Calu3 (cell line): ENCODE data around the gene SNX30. TPM values are rescaled to one million over a fixed set of nuclear protein-coding genes. Genes with fewer than 3 reads are reported as not detected.

Experiments used
- Bru-seq: library from RNA; stranded (reverse); fragments of 400-500 nt; gene quantifications from one replicate; lab custom pipeline; 2021; lab: Mats Ljungman, UMichigan
- BruChase-seq, 2 experiments: library from RNA; stranded (reverse); fragments of 400-500 nt; gene quantifications; one replicate each; lab custom pipeline; 2021; lab: Mats Ljungman, UMichigan
- BruUV-seq: library from RNA; stranded (reverse); fragments of 400-500 nt; replicated peaks from 2 replicates; lab custom pipeline; 2021; lab: Mats Ljungman, UMichigan
- CTCF ChIA-PET: fragments of 300-600 bp; sonication (Branson Sonifier 250); formaldehyde crosslinking; loops from one replicate; lab custom pipeline; 2022; ENCODE audit warnings: antibody characterized with exemption; lab: Charles Lee
- DNase-seq: peaks from one replicate; pipeline ENCODE4 v3.0.0; 2022
- H3K27ac Mint-ChIP-seq: one replicate; pipeline ENCODE4 v1.8.0; 2022; ENCODE audit warnings: mixed read lengths; ENCODE audit not compliant: unreplicated experiment
- H3K27me3 Mint-ChIP-seq: one replicate; pipeline ENCODE4 v1.8.0; 2022; ENCODE audit warnings: mixed read lengths; ENCODE audit not compliant: unreplicated experiment
- H3K36me3 Mint-ChIP-seq: one replicate; pipeline ENCODE4 v1.8.0; 2022; ENCODE audit warnings: mild to moderate bottlenecking, moderate library complexity, mixed read lengths; ENCODE audit not compliant: insufficient read depth, unreplicated experiment
- H3K4me1 Mint-ChIP-seq: one replicate; pipeline ENCODE4 v1.8.0; 2022; ENCODE audit warnings: mild to moderate bottlenecking, low read depth, mixed read lengths; ENCODE audit not compliant: unreplicated experiment
- H3K4me3 Mint-ChIP-seq: one replicate; pipeline ENCODE4 v1.8.0; 2022; ENCODE audit warnings: mild to moderate bottlenecking, low read depth, moderate library complexity, mixed read lengths; ENCODE audit not compliant: unreplicated experiment
- H3K9me3 Mint-ChIP-seq: one replicate; pipeline ENCODE4 v1.8.0; 2022; ENCODE audit warnings: low read depth, mixed read lengths; ENCODE audit not compliant: unreplicated experiment
- CTCF ChIP-seq: fragments of 200-600 bp; IDR thresholded peaks from one replicate; pipeline ENCODE4 v1.8.0; 2022; ENCODE audit warnings: antibody characterized with exemption; ENCODE audit not compliant: unreplicated experiment
- intact Hi-C: fragments of 100-400 bp; cut with micrococcal nuclease; formaldehyde crosslinking; loops from one replicate; pipeline ENCODE4 v1.10.0; 2022; ENCODE audit not compliant: unreplicated experiment
- long read RNA-seq: library from polyadenylated mRNA; stranded (forward); transcript quantifications from one replicate; pipeline ENCODE4 v2.0.0, GENCODE V29; 2022
- total RNA-seq: library from RNA; stranded (reverse); gene quantifications from 2 replicates; pipeline ENCODE4 v1.2.3, GENCODE V29; 2022

Gene SNX30
- total RNA-seq, result 7.9 and 8.7 TPM in 2 replicates
- Bru-seq, nascent RNA, result percentile 56 among the genes with signal in this experiment
- BruChase-seq, experiment 1, labeled RNA remaining after a 6-hour chase, result percentile 58 among the genes with signal in this experiment
- BruChase-seq, experiment 2, labeled RNA remaining after a 2-hour chase, result percentile 53 among the genes with signal in this experiment
- long read RNA-seq, partial matches to known transcripts, result 0 of 4 reads
- long read RNA-seq, other reads (novel, unspliced or antisense), result 4 of 4 reads

- peak within 1 kb of the TSS; percentile 81 for H3K27ac Mint-ChIP-seq
- H3K4me3 Mint-ChIP-seq, result peak within 1 kb of the TSS; percentile 94
- peaks cover 10% of the 10 kb centered on the region for H3K36me3 Mint-ChIP-seq
- H3K4me1 Mint-ChIP-seq, result peaks cover 19% of the 10 kb centered on the region
- intact Hi-C loops, result loop anchor here (5.0 kb wide), 2 partner anchors 33 to 42 kb away; partner anchors contain the start of gene INIP
- TF ChIP-seq CTCF, result no peak
- CTCF ChIA-PET, result interaction anchor here (0.6 kb wide), 1 partner anchor 34 kb away, joined by 6 read pairs; no protein-coding TSS in a partner anchor
- H3K27me3 Mint-ChIP-seq, result no peaks in the 10 kb centered on the region
- peak; percentile 87 for DNase-seq
- H3K9me3 Mint-ChIP-seq, result no peaks in the 10 kb centered on the region
- TSS peak; percentile 90 for BruUV-seq
Measured at GRCh38 chr9:112750016-112750763, at the start of gene SNX30. Gene SNX30 (plus strand): TSS chr9:112750760. CDS start chr9:112751002, 242 bp downstream.

- no peaks in the 10 kb centered on the region for H3K4me1 Mint-ChIP-seq
- TF ChIP-seq CTCF, result no peak
- H3K27ac Mint-ChIP-seq, result no peak overlapping the region
- intact Hi-C loops, result loop anchor here (10.0 kb wide), 1 partner anchor 619 kb away; no protein-coding TSS in a partner anchor
- no peaks in the 10 kb centered on the region for H3K27me3 Mint-ChIP-seq
- H3K4me3 Mint-ChIP-seq, result no peak overlapping the region
- CTCF ChIA-PET, result no interaction called here
- no peaks in the 10 kb centered on the region for H3K36me3 Mint-ChIP-seq
- no peaks in the 10 kb centered on the region for H3K9me3 Mint-ChIP-seq
- BruUV-seq, result no TSS peak
- DNase-seq, result no peak
Measured at GRCh38 chr9:112703304-112703703, 47.3 kb upstream of the SNX30 start.

- Mint-ChIP-seq H3K27ac (no peak overlapping the region), H3K36me3 (no peaks in the 10 kb centered on the region), H3K4me3 (no peak overlapping the region), H3K4me1 (no peaks in the 10 kb centered on the region), H3K27me3 (no peaks in the 10 kb centered on the region), H3K9me3 (no peaks in the 10 kb centered on the region)
- DNase-seq, result no peak
- CTCF ChIA-PET, result no interaction called here
- TF ChIP-seq CTCF, result no peak
- BruUV-seq, result no TSS peak
- intact Hi-C loops, result loop anchor here (10.0 kb wide), 1 partner anchor 621 kb away; no protein-coding TSS in a partner anchor
Measured at GRCh38 chr9:112705768-112706427, 44.7 kb upstream of the SNX30 start.

- Mint-ChIP-seq H3K27ac (no peak overlapping the region), H3K27me3 (no peaks in the 10 kb centered on the region), H3K4me1 (no peaks in the 10 kb centered on the region), H3K36me3 (no peaks in the 10 kb centered on the region), H3K9me3 (no peaks in the 10 kb centered on the region), H3K4me3 (no peak overlapping the region)
- CTCF ChIA-PET, result no interaction called here
- DNase-seq, result no peak
- intact Hi-C loops, result loop anchor here (5.0 kb wide), 1 partner anchor 269 kb away; no protein-coding TSS in a partner anchor
- no TSS peak for BruUV-seq
- peak; percentile 34 for TF ChIP-seq CTCF
Measured at GRCh38 chr9:112711050-112711689, 39.4 kb upstream of the SNX30 start.
